HG02852 (cell line): ENCODE data around the gene SGPP2.
A peak's percentile ranks its signal among the peaks of the same experiment; 100 is the strongest.
"Not testable (repeated sequence)": the region's sequence is repeated elsewhere in the genome, so short reads cannot be mapped to it uniquely, and the experiment has no call there.

Source experiments
- ATAC-seq: cut with Tn5 transposase; IDR thresholded peaks from one replicate; pipeline ENCODE4 v1.9.1; 2021; ENCODE audit warnings: mild to moderate bottlenecking, moderate library complexity; ENCODE audit not compliant: unreplicated experiment

Gene SGPP2

GRCh38 chr2:222424729-222425671 is 657 bp downstream of the SGPP2 start:
- ATAC-seq: peak; percentile 20

- ATAC-seq: peak; percentile 33
Measured at GRCh38 chr2:222427646-222428301, 3.4 kb downstream of the SGPP2 start.

GRCh38 chr2:222430071-222430470 is 5.7 kb downstream of the SGPP2 start:
- ATAC-seq: no peak

GRCh38 chr2:222430681-222431080 is 6.3 kb downstream of the SGPP2 start:
- ATAC-seq: no peak

- ATAC-seq: no peak
Measured at GRCh38 chr2:222431869-222432268, 7.5 kb downstream of the SGPP2 start.

- peak; percentile 85 for ATAC-seq
Measured at GRCh38 chr2:222433332-222434173, 9.2 kb downstream of the SGPP2 start.

GRCh38 chr2:222434204-222434603 is 9.9 kb downstream of the SGPP2 start:
- ATAC-seq: peak; percentile 51

- not testable (repeated sequence) for ATAC-seq
Measured at GRCh38 chr2:222435400-222436039, 11.2 kb downstream of the SGPP2 start.

- ATAC-seq: no peak
Measured at GRCh38 chr2:222436040-222436413, 11.7 kb downstream of the SGPP2 start.

- ATAC-seq: no peak
Measured at GRCh38 chr2:222439692-222440091, 15.3 kb downstream of the SGPP2 start.

GRCh38 chr2:222440673-222441422 is 16.5 kb downstream of the SGPP2 start:
- ATAC-seq: no peak

GRCh38 chr2:222442665-222443064 is 18.3 kb downstream of the SGPP2 start:
- ATAC-seq: no peak

GRCh38 chr2:222445227-222445626 is 20.9 kb downstream of the SGPP2 start:
- no peak for ATAC-seq

GRCh38 chr2:222447131-222447530 is 22.8 kb downstream of the SGPP2 start:
- no peak for ATAC-seq

GRCh38 chr2:222448748-222449181 is 24.4 kb downstream of the SGPP2 start:
- no peak for ATAC-seq

- no peak for ATAC-seq
Measured at GRCh38 chr2:222450021-222450420, 25.7 kb downstream of the SGPP2 start.

GRCh38 chr2:222451224-222451674 is 26.9 kb downstream of the SGPP2 start:
- peak; percentile 100 for ATAC-seq

GRCh38 chr2:222452422-222452950 is 28.1 kb downstream of the SGPP2 start:
- ATAC-seq: no peak

GRCh38 chr2:222456479-222457077 is 32.2 kb downstream of the SGPP2 start:
- no peak for ATAC-seq
